ENCODE results near the gene PSEN1. TPM values are rescaled to one million over a fixed set of nuclear protein-coding genes. Genes with fewer than 3 reads are reported as not detected.
A peak's percentile ranks its signal among the peaks of the same experiment; 100 is the strongest.

The PSEN1 gene
- total RNA-seq, 1 experiment from 2014 or later, result 26.9 TPM

GRCh38 chr14:73236752-73237218 lies 100.5 kb downstream of the PSEN1 start:
- DNase-seq (ENCODE audit: low read depth, low spot score) (no peak), ATAC-seq (peak; percentile 24; the same call in 1 of the 2 replicates)
- Histone ChIP-seq H3K9ac (ENCODE audit: low read length) (no peak overlapping the region; the same call in 1 of the 2 replicates), H3K27ac (ENCODE audit: low read depth, low read length) (no peak overlapping the region), H3K9me2 (ENCODE audit: insufficient read depth) (no peaks in the 10 kb centered on the region), H3K4me2 (ENCODE audit: low read length) (peak overlapping the region; percentile 98), H3K27me3 (ENCODE audit: insufficient read depth, low read length) (0 out of 2 replicates have a peak, but pooled peaks cover 14% of the 10 kb centered on the region), H3K9me3 (ENCODE audit: control insufficient read depth in 1 of 2, insufficient read depth in 1 of 2, low read depth in 1 of 2, low read length in 2 of 2) (no peaks in the 10 kb centered on the region), H3K79me2 (ENCODE audit: insufficient read depth, low read length) (no peaks in the 10 kb centered on the region), H2AFZ (ENCODE audit: low read depth, low read length, poor library complexity, severe bottlenecking) (peak overlapping the region; percentile 24), H4K20me1 (ENCODE audit: insufficient read depth) (no peaks in the 10 kb centered on the region), H3K36me3 (ENCODE audit: control insufficient read depth in 1 of 2, insufficient read depth in 2 of 2, low read length in 2 of 2) (no peaks in the 10 kb centered on the region), H3K4me3 (replicated peaks in 1 of 2; ENCODE audit: low read depth in 1 of 2, low read length in 2 of 2) (peak overlapping the region in 1 of 2 experiments; percentile 75; a peak in 2 of 4 replicates), H3K4me1 (ENCODE audit: control insufficient read depth in 1 of 2, insufficient read depth in 2 of 2, low read length in 2 of 2) (peaks cover 9 to 18% of the 10 kb centered on the region in 2 experiments)
- no TSS peak for BruUV-seq (replicated peaks)
- intact Hi-C loops (cut with micrococcal nuclease), result no loop called here
- TF ChIP-seq FOSL1 (IDR thresholded peaks at IDR 0.05; ENCODE audit: low read depth) (no peak), ZNF274 (IDR thresholded peaks at IDR 0.05; ENCODE audit: low read depth, low read length) (no peak), SRF (IDR thresholded peaks at IDR 0.05; ENCODE audit: low read depth) (no peak), EZH2phosphoT487 (IDR thresholded peaks at IDR 0.05; ENCODE audit: borderline replicate concordance) (no peak), EZH2 (IDR thresholded peaks at IDR 0.05) (no peak), CTCF (IDR thresholded peaks at IDR 0.05 in 2 of 3, conservative IDR thresholded peaks at IDR 0.05 in 1 of 3; ENCODE audit: borderline replicate concordance in 1 of 3, insufficient read depth in 1 of 3, low read depth in 2 of 3, low read length in 2 of 3) (no peak), ZBTB33 (IDR thresholded peaks at IDR 0.05; ENCODE audit: extremely low read depth, insufficient replicate concordance, low read length) (no peak), CBX3 (IDR thresholded peaks at IDR 0.05; ENCODE audit: low read depth) (no peak), JUND (IDR thresholded peaks at IDR 0.05) (no peak), ZFX (IDR thresholded peaks at IDR 0.05) (no peak), ATF3 (IDR thresholded peaks at IDR 0.05) (no peak), CEBPB (IDR thresholded peaks at IDR 0.05; ENCODE audit: low read depth) (no peak), POLR2AphosphoS5 (IDR thresholded peaks at IDR 0.05; ENCODE audit: low read depth, low read length) (no peak), TCF7L2 (IDR thresholded peaks at IDR 0.05; ENCODE audit: borderline replicate concordance, extremely low read depth, insufficient read depth, insufficient read length) (no peak), ELF1 (IDR thresholded peaks at IDR 0.05; ENCODE audit: borderline replicate concordance, low read depth) (no peak), YY1 (IDR thresholded peaks at IDR 0.05; ENCODE audit: extremely low read depth, insufficient replicate concordance, low read depth, low read length) (no peak), RAD21 (IDR thresholded peaks at IDR 0.05; ENCODE audit: low read depth) (no peak)
- TF ChIP-seq, protein P1, sequence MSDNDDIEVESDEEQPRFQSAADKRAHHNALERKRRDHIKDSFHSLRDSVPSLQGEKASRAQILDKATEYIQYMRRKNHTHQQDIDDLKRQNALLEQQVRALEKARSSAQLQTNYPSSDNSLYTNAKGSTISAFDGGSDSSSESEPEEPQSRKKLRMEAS (IDR thresholded peaks at IDR 0.05), result no peak
- POLR2A ChIA-PET, result no interaction called here
- RAD21 ChIA-PET (ENCODE audit: low non-redundant PET in 1 of 2, low total read pairs in 2 of 2, uncharacterized antibody in 2 of 2, unreplicated experiment in 2 of 2), result no interaction called here
- CTCF ChIA-PET, result no interaction called here

Measured in HCT116 (cell line).